ENCODE data around the gene RNF144A.

- TF ChIP-seq CTCF (IDR thresholded peaks at IDR 0.05) (no peak), POLR2A (IDR thresholded peaks at IDR 0.05) (no peak)
Observed at GRCh38 chr2:6920743-6921064, 3.5 kb downstream of the RNF144A start.

All from body of pancreas (tissue), 4 donors.